HG03045 (cell line): ENCODE data around the gene FAM53A.
"Not testable (repeated sequence)": the region's sequence is repeated elsewhere in the genome, so short reads cannot be mapped to it uniquely, and the experiment has no call there.

Experiments used
- ATAC-seq: cut with Tn5 transposase; IDR thresholded peaks from one replicate; pipeline ENCODE4 v1.9.1; 2021; ENCODE audit warnings: mild to moderate bottlenecking, moderate library complexity; ENCODE audit not compliant: unreplicated experiment

Gene FAM53A

GRCh38 chr4:1686440-1687036, 2.4 kb upstream of the FAM53A start:
- no peak for ATAC-seq

DNA sequence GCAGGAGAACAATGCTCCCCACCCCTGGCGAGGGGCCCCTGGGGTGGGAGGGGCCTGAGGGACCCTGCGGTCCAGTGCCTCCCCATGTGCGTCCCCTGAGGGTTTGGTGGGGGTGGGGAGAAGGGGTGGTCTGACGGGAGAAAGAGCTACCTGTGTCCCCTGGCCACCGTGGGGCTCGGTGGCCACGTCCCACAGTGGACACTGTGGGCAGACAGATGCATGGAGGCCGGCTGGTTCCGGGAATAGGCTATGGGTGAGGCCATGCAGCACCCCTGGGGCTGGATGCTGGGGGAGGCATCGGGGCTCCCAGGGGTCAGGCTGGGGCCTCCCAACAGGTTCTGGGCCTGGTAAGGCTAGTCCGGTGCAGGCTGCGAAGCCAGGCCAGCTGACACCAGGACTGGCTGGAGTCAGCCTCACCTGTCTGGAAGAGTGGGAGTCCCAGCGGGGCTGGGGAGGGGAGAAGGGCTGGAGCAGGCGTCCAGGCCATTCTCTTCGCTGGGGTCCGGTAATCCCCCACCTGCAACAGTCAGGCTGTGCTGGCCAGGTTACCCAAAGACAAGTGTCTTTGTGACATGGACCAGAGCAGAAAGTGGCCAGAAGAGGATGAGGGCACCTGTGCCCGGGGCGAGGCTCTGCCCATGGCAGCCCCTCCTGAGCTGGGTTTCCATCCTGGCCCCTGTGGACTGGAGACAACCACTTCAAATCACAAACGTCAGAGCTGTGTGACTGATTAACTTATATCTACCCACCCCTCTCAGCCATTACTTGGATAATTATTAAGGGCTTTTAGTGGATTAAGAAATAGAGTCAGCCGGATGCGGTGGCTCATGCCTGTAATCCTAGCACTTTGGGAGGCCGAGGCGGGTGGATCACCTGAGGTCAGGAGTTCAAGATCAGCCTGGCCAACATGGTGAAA, 1.4 kb upstream of the FAM53A start:
- ATAC-seq: no peak

GRCh38 chr4:1684506-1685234, 557 bp upstream of the FAM53A start:
- no peak for ATAC-seq

GRCh38 chr4:1683261-1683735, 815 bp downstream of the FAM53A start:
- no peak for ATAC-seq

- ATAC-seq: no peak
These were observed 1.3 kb downstream of the FAM53A start for GRCh38 chr4:1682860-1683259.

DNA sequence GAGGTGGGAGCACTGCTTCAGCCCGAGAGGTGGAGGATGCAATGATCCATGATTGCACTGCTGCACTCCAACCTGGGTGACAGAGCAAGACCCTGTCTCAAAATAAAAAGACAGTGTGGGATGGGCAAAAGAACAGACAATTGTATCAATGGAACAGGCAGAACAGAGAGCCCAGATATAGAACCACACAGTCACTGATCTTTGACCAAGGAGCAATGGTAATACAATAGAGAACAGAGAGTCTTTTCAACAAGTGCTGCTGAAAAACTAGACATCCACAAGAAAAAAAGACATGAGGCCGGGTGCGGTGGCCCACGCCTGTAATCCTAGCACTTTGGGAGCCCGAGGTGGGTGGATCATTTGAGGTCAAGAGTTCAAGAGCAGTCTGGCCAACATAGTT, 5.9 kb downstream of the FAM53A start:
- no peak for ATAC-seq

- ATAC-seq: no peak
These were observed 7.2 kb downstream of the FAM53A start for GRCh38 chr4:1676605-1677525.

- no peak for ATAC-seq
These were observed 8.3 kb downstream of the FAM53A start for GRCh38 chr4:1675802-1676137.

DNA sequence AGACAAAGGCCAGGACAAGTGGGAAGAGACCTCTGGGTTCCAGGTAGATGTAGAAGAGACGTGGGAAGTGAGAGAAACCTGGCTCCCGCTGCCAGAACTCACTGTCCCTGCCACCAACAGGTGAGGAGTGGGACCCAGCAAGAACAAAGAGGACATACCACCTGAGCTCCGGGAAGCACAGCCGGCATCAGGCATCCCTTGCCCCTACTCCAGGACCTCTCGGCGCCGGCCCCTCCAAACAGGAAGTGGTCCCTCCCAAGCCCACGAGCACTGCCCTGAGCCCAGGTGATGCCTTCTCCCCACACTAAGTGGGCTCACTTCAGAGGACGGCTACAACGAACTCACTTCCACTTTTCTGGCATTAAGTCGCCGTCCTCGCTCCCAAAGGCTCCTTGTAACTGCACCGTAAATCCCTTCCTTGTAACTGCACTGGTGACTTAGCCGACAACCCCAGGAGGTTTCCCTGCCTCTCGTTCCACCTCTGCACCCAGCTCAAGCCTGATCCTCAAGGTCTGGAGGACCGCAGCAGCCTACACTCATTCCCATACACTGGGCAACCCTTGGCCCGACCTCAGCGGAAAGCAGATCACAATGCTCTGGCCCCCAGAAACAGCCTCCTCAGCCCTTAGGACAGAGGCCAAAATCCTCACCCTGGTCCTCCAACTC, 8.8 kb downstream of the FAM53A start:
- no peak for ATAC-seq

- no peak for ATAC-seq
These were observed 9.4 kb downstream of the FAM53A start for GRCh38 chr4:1674682-1675081.

- no peak for ATAC-seq
These were observed 10.4 kb downstream of the FAM53A start for GRCh38 chr4:1673671-1674070.

GRCh38 chr4:1671011-1671410, 13.1 kb downstream of the FAM53A start:
- not testable (repeated sequence) for ATAC-seq

DNA sequence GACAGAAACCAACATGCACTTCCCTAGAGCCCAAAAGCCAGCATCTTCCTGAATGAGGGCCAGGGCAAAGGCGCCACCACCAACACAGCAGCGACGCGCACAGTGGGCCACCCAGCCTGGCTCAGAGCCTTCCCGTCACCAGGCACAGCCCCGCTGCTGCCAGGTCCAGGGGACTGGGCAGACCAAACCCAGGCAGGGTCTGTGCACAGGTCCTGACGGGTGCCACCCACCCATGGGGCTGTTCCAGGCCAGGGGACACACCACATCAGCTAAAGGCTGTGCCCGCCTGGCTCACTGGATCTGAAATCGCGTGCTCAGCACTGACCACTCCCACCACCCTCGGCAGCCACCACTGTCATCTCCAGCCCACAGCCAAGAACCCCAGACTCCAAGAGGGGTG, 13.8 kb downstream of the FAM53A start:
- ATAC-seq: no peak

GRCh38 chr4:1669850-1670249, 14.3 kb downstream of the FAM53A start:
- no peak for ATAC-seq

GRCh38 chr4:1669270-1669669, 14.8 kb downstream of the FAM53A start:
- no peak for ATAC-seq

- ATAC-seq: no peak
These were observed 15.6 kb downstream of the FAM53A start for GRCh38 chr4:1668488-1668840.

GRCh38 chr4:1667273-1667672, 16.8 kb downstream of the FAM53A start:
- no peak for ATAC-seq

GRCh38 chr4:1666391-1666790, 17.7 kb downstream of the FAM53A start:
- ATAC-seq: no peak

GRCh38 chr4:1664141-1664540, 20.0 kb downstream of the FAM53A start:
- ATAC-seq: no peak

- no peak for ATAC-seq
These were observed 20.6 kb downstream of the FAM53A start for GRCh38 chr4:1663549-1663948.
